ENCODE data around the gene GLYR1.
A peak's percentile ranks its signal among the peaks of the same experiment; 100 is the strongest.

Gene GLYR1

GRCh38 chr16:4805231-4805630 lies 41.9 kb downstream of the GLYR1 start:
- no peak for DNase-seq (ENCODE audit: low read depth)

DNA sequence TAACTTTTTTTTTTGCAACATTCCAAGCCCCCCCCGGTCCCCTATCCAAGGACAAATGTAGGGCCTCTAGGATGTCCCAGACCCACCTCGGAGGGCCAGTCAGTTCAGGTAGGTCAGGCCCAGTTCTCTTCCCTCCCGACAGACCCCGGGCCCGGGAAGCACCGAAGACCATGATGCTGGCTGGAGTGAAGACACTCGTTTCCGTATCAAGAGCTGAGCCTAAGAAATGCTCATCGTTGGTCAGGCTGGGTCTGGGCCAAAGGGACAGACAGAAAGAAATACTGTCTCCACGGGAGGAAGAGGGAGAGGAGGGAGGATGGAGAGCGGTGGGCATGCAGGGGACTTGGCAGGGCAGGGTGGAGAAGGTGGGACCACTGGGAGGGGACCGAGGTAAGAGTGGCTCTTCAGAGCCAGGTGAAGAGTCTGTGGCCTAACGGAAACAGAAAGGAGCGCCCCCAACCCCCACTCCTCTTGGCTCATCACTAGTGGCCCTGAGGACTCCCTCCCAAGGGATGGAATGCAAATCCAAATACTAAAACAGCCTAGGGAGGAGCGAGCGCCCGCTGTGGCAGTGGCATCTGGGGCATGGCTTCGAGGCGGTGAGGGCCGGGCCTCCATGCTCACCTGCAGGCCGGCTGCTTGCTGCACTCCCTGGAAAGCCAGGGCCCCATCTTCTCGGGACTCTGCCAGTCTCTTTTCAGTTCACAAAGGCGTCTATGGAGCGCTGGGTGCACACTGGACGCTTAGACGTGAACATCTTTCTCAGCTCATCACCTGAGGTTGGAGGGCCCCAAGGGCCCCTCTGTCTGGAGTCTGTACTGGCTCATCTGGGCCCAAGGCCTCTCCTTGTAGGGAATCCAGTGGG lies 43.0 kb downstream of the GLYR1 start:
- DNase-seq (ENCODE audit: low read depth) = no peak

GRCh38 chr16:4803401-4803844 lies 43.7 kb downstream of the GLYR1 start:
- DNase-seq (ENCODE audit: low read depth) = no peak

DNA sequence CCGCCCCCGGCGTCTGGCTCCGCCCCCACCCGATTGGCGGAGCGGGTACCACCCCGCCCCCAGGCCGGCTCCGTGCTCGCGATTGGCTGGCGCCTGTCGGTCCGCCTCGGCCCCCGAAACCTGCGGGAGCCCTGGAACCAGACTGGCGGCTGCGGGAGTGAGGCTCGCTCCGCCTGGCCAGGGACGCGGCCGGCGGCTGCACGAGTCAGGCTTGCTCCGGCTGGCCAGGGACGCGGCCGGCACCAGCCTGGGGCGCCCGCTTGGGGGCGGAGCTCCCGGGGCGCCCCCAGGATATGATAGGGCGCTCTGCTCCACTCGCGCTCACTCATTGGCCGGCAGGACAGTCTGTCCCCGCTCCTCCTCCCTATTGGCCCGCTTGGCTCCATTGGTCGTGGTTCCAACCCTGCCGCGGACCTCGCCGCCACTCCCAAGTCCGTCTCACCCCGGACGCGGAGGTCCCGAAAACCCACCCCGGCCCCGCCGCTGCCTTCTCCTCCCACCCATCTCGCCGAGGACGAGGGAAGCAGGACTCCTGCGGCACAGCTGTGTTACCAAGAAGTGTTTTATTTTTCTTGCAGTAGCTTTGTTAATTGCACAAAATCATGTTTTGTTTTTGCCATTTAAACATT lies 44.3 kb downstream of the GLYR1 start:
- peak; percentile 71 for DNase-seq (ENCODE audit: low read depth)

- peak; percentile 27 for DNase-seq (ENCODE audit: low read depth)
Observed at GRCh38 chr16:4801962-4802658, 45.0 kb downstream of the GLYR1 start, which contains the start of gene ROGDI. TSS of gene ROGDI (minus strand) at chr16:4802633. CDS start at chr16:4802571, 62 bp downstream.

GRCh38 chr16:4801051-4801961 lies 45.8 kb downstream of the GLYR1 start:
- DNase-seq (ENCODE audit: low read depth) = no peak

DNA sequence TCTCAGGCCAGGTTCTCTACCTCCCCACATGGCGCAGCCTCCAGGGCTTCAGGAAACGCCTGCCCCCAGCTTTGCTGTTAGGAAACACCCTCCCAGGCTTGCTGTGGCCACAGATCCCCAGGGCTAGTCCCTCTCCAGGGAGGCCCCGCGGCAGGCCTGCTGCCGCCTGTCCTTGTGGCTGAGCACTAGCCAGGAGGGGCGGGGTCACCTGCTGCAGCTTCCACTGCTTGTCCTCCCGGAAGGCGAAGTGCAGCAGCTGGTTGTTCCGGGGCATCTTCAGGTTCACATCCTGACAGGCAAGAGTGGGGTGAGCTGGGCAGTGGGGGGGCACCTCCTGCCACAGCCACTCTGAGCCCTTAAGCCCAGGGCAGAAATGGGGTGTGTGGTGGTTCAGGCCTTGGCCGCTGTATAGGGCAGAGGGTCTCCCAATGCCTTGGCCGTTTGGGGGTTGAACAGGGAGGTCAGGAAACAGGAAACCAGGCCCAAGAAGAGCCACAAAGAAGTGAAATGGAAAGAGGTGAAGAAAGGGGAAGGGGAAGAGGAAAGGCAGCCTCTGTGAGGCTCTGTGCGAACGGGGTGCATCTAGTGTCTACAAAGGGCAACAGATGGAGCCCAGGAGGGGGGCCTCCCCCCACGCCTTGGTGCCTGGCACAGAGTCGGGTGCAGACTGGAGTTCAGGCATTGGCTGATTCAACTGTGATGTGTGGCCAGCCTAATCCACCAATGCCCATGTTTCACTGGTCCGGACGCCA lies 46.6 kb downstream of the GLYR1 start:
- no peak for DNase-seq (ENCODE audit: low read depth)

GRCh38 chr16:4799171-4799855 lies 47.8 kb downstream of the GLYR1 start:
- DNase-seq (ENCODE audit: low read depth) = no peak

DNA sequence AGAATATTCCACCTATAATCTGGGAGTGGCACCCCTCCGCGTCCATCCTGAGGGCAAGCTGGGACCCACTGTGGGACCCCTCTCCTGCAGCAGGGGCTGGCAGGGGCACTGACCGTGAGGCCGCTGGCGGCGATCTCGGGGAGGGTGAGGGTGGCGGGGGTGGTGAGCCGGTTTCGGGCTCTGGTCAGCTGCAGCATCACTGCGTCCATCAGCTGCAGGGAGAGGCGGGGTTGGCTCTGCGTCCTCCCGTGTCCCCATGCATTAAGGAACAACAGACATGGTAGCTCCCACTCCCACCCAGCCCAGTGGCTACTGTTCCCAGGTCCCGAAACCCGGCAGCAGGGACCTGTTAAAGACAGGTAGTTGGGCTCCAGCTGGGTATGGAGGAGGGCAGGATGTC lies 48.6 kb downstream of the GLYR1 start:
- no peak for DNase-seq (ENCODE audit: low read depth)

DNA sequence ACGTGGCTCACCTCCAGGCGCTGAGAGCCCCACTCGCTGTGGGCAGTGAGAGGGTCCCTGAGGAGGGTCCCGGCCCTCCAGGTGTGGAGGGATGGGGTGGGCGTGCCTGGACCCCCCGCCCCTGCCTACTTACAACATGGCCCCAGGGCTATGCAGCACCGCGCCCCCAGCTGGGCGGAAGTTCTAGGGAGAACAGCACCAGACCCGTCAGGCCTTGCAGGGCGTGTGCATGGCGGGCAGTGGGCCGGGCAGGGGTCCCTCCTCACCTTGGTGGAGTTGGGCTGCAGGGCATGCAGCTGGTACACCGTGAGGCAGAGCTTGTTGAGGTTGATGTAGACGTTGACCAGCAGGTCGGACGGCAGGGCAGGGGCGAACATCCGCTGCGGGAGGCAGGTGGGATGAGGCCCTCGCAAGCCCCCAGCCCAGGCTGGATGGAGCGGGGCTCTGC lies 49.3 kb downstream of the GLYR1 start:
- no peak for DNase-seq (ENCODE audit: low read depth)

- no peak for DNase-seq (ENCODE audit: low read depth)
Observed at GRCh38 chr16:4796982-4797804, 49.9 kb downstream of the GLYR1 start.

DNA sequence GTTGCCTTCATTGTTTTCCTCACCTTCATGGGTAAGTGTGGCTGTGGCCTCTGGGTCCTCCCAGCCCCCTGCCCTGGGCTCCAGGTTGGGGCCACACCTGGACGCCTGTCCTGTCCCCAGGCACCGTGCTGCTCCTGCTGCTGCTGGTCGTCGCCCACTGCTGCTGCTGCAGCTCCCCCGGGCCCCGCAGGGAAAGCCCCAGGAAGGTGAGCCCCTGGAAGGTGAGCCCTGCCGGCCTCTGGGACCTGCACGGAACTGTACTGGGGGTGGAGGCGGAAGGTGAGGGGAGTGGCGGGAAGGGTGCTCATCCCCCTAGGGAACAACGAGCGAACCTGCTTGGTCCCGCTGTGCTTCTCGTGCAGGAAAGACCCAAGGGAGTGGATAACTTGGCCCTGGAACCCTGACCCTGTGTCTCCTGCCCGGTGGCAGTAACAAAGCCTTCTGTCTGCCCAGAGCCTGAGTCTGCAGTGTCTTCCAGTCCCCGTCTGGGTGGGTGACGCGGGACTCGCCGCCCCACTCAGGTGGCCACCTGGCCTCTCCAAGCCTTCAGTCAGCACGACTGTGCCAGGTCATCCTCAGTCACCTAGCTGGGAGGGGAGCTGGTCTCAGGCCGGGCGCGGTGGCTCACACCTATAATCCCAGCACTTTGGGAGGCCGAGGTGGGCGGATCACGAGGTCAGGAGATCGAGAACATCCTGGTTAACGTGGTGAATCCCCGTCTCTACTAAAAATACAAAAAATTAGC lies 51.1 kb downstream of the GLYR1 start:
- no peak for DNase-seq (ENCODE audit: low read depth)

DNA sequence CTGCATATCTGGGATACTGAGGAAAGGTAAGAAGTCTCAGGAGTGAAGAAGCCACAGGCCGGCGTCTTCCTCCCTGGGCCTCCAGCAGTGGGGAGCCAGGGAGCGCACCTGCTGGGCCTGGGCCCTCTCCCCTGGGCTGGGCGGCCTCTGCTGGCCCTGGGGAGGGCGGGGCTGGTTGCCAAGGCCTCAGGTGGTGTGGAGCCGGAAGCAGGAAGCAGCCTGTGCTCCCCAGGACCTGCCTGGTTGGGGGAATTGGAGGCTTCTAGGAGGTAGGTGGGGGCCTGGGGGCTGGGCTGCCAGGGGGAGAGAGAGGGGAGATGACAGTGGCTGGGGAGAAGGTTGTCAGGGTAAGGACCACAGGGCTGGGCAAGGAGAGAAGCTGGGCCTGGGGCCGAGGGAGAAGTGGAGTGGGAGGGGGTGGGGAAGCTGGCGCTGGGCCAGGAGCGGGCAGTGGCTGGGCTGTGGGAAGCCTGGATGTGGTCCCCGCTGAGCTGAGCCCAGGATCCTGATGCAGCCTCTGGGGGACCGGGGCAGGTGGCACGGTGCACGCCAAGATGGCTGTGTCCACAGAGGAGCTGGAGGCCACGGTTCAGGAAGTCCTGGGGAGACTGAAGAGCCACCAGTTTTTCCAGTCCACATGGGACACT lies 51.8 kb downstream of the GLYR1 start, which contains the start of gene SMIM22:
Gene SMIM22, plus strand, starts transcription at position 189 of the 647 bp plus-strand sequence. Its CDS starts 366 bp downstream, at position 555.
- DNase-seq (ENCODE audit: low read depth) = no peak

GRCh38 chr16:4792951-4793513 lies 54.1 kb downstream of the GLYR1 start:
- DNase-seq (ENCODE audit: low read depth) = no peak

DNA sequence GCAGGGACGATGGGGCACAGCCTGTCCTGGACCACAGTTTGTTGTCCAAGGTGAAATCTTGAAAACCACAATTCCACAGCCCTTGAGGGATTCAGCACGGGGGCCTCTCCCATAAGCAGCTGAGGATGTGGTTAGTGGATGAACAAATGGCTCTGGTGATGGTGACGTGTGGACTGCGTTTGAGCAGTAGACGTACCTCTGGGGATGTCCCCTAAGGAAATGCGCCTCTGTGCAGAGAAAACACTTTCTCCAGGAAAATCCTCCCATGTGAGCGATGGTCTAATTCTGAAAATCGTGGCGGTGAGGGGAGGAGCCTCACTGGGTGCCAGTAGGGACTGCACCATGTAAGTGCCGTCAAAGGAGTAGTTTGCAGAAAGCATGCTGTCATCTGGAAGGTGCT lies 56.2 kb downstream of the GLYR1 start:
- no peak for DNase-seq (ENCODE audit: low read depth)

DNA sequence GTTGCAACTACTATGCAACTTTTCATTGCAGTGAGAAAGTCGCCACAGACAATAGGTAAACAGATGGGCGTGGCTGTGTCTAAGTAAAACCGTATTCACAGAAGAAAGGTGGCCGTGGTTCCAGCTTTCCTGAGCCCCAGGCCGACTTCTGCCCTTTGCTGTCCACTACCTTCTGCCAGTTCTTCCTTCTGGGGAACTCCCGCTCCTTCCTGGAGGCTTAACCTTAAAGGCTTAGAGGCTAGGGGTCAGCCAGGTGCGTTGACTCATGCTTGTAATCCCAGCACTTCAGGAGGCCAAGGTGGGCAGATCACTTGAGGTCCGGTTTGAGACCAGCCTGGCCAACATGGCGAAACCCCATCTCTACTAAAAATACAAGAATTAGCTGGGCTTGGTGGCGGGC lies 56.8 kb downstream of the GLYR1 start:
- no peak for DNase-seq (ENCODE audit: low read depth)

GRCh38 chr16:4788910-4789309 lies 58.2 kb downstream of the GLYR1 start:
- no peak for DNase-seq (ENCODE audit: low read depth)

DNA sequence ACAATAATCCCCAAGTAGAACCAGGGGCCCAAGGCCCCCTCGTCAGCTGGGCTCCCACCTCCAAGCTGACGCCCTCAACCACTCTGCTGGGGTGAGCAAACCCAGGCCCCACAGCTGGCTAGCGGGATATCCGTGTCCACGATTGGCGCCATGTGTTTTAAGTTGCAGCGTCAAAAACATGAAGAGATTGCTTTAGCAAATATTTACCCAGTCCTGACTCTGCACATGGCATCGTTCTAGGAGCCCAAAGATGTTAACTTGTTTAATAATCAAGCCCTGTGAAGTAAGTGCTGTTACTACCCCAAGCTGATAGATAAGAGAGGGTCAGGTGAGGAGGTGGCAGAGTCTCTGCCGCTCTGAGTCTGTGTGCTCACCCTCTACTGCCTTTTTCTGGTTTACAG lies 58.6 kb downstream of the GLYR1 start:
- DNase-seq (ENCODE audit: low read depth) = no peak
